Stomach (tissue), 4 donors: Measurements from ENCODE around the gene ZBTB1.

ENCODE experiments used
- CTCF ChIP-seq, 7 experiments: fragments of 450-650 bp in 4 of 7; fragments of 200-600 bp in 3 of 7; sonication (generic) in 3 of 7; IDR thresholded peaks; one replicate each; pipeline ENCODE4 v1.5.1; 2016 to 2019; ENCODE audit warnings: antibody characterized with exemption in 7 of 7, control low read depth in 2 of 7, mild to moderate bottlenecking in 1 of 7
- POLR2A ChIP-seq, 4 donors: fragments of 450-650 bp; IDR thresholded peaks; one replicate each; pipeline ENCODE4 v1.6.1; 2016; ENCODE audit warnings: antibody characterized with exemption in 4 of 4, control low read depth in 2 of 4, mild to moderate bottlenecking in 1 of 4, moderate library complexity in 1 of 4

GRCh38 chr14:64502887-64503433, 1.6 kb upstream of the ZBTB1 start:
- TF ChIP-seq CTCF (IDR thresholded peaks at IDR 0.05) (no peak), POLR2A (IDR thresholded peaks at IDR 0.05) (no peak)
